Measurements from ENCODE around the gene KDM2A. TPM values are rescaled to one million over a fixed set of nuclear protein-coding genes. Genes with fewer than 3 reads are reported as not detected.
A peak's percentile ranks its signal among the peaks of the same experiment; 100 is the strongest.

Gene KDM2A
- total and polyA plus RNA-seq, 2 donors (not counting 3 experiments of a cell fraction or from before 2014, with no cell fraction given): 72.2 to 79.5 TPM

- H3K4me3 ChIP-seq (replicated peaks in 1 of 3; ENCODE audit: insufficient read depth in 1 of 3, low read depth in 1 of 3, low read length in 3 of 3): no peak overlapping the region
- POLR2A ChIA-PET: no interaction called here
Observed at GRCh38 chr11:67286621-67287333, 167.7 kb downstream of the KDM2A start.

More at GRCh38 chr11:67286621-67287333, 167.7 kb downstream of the KDM2A start:
- CTCF ChIA-PET: interaction anchor here (1.0 to 1.9 kb wide), 2 partner anchors 20 to 30 kb away, joined by 3 to 4 read pairs; partner anchors contain the start of gene GRK2
- BruUV-seq (replicated peaks): no TSS peak
- Histone ChIP-seq H4K20me1 (replicated peaks; ENCODE audit: control insufficient read depth, extremely low read depth, insufficient read depth, low read length) (no peaks in the 10 kb centered on the region), H3K27ac (ENCODE audit: insufficient read depth, low read depth, low read length) (peak overlapping the region; percentile 3), H3K4me2 (ENCODE audit: insufficient read depth, low read length) (no peak overlapping the region), H3K4me1 (ENCODE audit: control insufficient read depth, extremely low read depth, insufficient read depth, low read length) (peaks cover 22% of the 10 kb centered on the region), H2AFZ (ENCODE audit: low read depth, low read length) (no peak overlapping the region), H3K9ac (replicated peaks; ENCODE audit: extremely low read depth, insufficient read depth, low read length) (no peak overlapping the region), H3K36me3 (ENCODE audit: control insufficient read depth in 2 of 2, extremely low read depth in 1 of 2, insufficient read depth in 2 of 2, low read length in 2 of 2) (peaks cover 0 to 40% of the 10 kb centered on the region in 2 experiments), H3K27me3 (ENCODE audit: control insufficient read depth in 2 of 2, insufficient read depth in 2 of 2, low read length in 2 of 2) (no peaks in the 10 kb centered on the region), H3K79me2 (ENCODE audit: control insufficient read depth, insufficient read depth, low read length) (peaks cover 17% of the 10 kb centered on the region), H3K9me1 (replicated peaks; ENCODE audit: control insufficient read depth, extremely low read depth, insufficient read depth, low read length) (no peaks in the 10 kb centered on the region), H3K9me3 (replicated peaks; ENCODE audit: control insufficient read depth, insufficient read depth, low read length) (no peaks in the 10 kb centered on the region)
- dilution Hi-C loops (cut with MboI; ENCODE audit: extremely low pct_ligation_motif_present, low sequenced_read_pairs) (no loop called here), intact Hi-C loops (cut with micrococcal nuclease) (no loop called here)
- no peak for DNase-seq (ENCODE audit: low read depth, low spot score)
- no peak for FAIRE-seq
- TF ChIP-seq GATA2 (IDR thresholded peaks at IDR 0.05; ENCODE audit: insufficient read depth, insufficient read length, low read depth, low read length): no peak
- TF ChIP-seq MAX (IDR thresholded peaks at IDR 0.05; ENCODE audit: insufficient read depth, insufficient read length): no peak
- TF ChIP-seq EZH2 (IDR thresholded peaks at IDR 0.05; ENCODE audit: borderline replicate concordance, low read depth, low read length, severe bottlenecking): no peak
- no peak for TF ChIP-seq FOS (IDR thresholded peaks at IDR 0.05; ENCODE audit: borderline replicate concordance, insufficient read depth, low read length)
- TF ChIP-seq CTCF (IDR thresholded peaks at IDR 0.05; ENCODE audit: extremely low read depth in 1 of 2, insufficient read depth in 1 of 2, low read depth in 1 of 2, low read length in 2 of 2): no peak
- no peak for TF ChIP-seq JUN (IDR thresholded peaks at IDR 0.05; ENCODE audit: borderline replicate concordance, insufficient read depth, insufficient read length, low read depth)
- TF ChIP-seq POLR2A (IDR thresholded peaks at IDR 0.05; ENCODE audit: low read depth, low read length): no peak
- no peak for TF ChIP-seq POLR2AphosphoS5 (IDR thresholded peaks at IDR 0.05; ENCODE audit: insufficient read depth, low read depth, low read length)
